SK-N-SH treated with all-trans-retinoic acid at 6 μM for 48 hours (cell line): ENCODE data around the gene CDKL2.

Source experiments
- ATAC-seq: fragments of 200-7000 bp; cut with Tn5 transposase; 3 replicates; pipeline ENCODE4 v1.9.1; 2020; ENCODE audit warnings: mild to moderate bottlenecking, moderate library complexity
- ARNTL ChIP-seq: fragments of 450-650 bp; formaldehyde crosslinking; IDR thresholded peaks from 2 replicates; pipeline ENCODE4 v1.5.0; 2020; ENCODE audit warnings: low read depth, mild to moderate bottlenecking, moderate library complexity, borderline replicate concordance
- BACH2 ChIP-seq: fragments of 250-450 bp; sonication (Bioruptor Pico); IDR thresholded peaks from 2 replicates; pipeline ENCODE4 v1.9.0; 2021; ENCODE audit warnings: mild to moderate bottlenecking, borderline replicate concordance
- CSDC2 ChIP-seq: fragments of 250-450 bp; sonication (Bioruptor Pico); IDR thresholded peaks from 2 replicates; pipeline ENCODE4 v1.5.0; 2020; ENCODE audit warnings: mild to moderate bottlenecking, moderate library complexity
- ESRRG ChIP-seq: fragments of 250-450 bp; sonication (Bioruptor Pico); IDR thresholded peaks from 2 replicates; pipeline ENCODE4 v1.6.1; 2021; ENCODE audit warnings: mild to moderate bottlenecking
- GLIS3 ChIP-seq: fragments of 250-450 bp; sonication (Bioruptor Pico); IDR thresholded peaks from 2 replicates; pipeline ENCODE4 v1.5.0; 2020; ENCODE audit warnings: mild to moderate bottlenecking, moderate library complexity
- ISL1 ChIP-seq: fragments of 250-450 bp; sonication (Bioruptor Pico); IDR thresholded peaks from 2 replicates; pipeline ENCODE4 v2.1.2; 2022; ENCODE audit warnings: mild to moderate bottlenecking, moderate library complexity
- OSR1 ChIP-seq: fragments of 250-450 bp; sonication (Bioruptor Pico); IDR thresholded peaks from 2 replicates; pipeline ENCODE4 v1.8.0; 2022; ENCODE audit warnings: moderate library complexity, mild to moderate bottlenecking, inconsistent platforms
- PPARA ChIP-seq: fragments of 250-450 bp; sonication (Bioruptor Pico); IDR thresholded peaks from 2 replicates; pipeline ENCODE4 v1.5.0; 2020; ENCODE audit warnings: mild to moderate bottlenecking, borderline replicate concordance
- RARB ChIP-seq: fragments of 250-450 bp; sonication (Bioruptor Pico); IDR thresholded peaks from 2 replicates; pipeline ENCODE4 v1.8.0; 2021; ENCODE audit warnings: mild to moderate bottlenecking, moderate library complexity
- SNAI2 ChIP-seq: fragments of 250-450 bp; sonication (Bioruptor Pico); IDR thresholded peaks from 2 replicates; pipeline ENCODE4 v1.5.0; 2020; ENCODE audit warnings: mild to moderate bottlenecking, moderate library complexity
- TCF4 ChIP-seq: fragments of 250-450 bp; sonication (Bioruptor Pico); IDR thresholded peaks from 2 replicates; pipeline ENCODE4 v1.8.0; 2021; ENCODE audit warnings: mild to moderate bottlenecking, moderate library complexity, borderline replicate concordance
- TOX ChIP-seq: fragments of 250-450 bp; sonication (Bioruptor Pico); IDR thresholded peaks from 2 replicates; pipeline ENCODE4 v1.8.0; 2021; ENCODE audit warnings: mild to moderate bottlenecking, moderate library complexity, borderline replicate concordance
- ZC3H10 ChIP-seq: fragments of 250-450 bp; sonication (Bioruptor Pico); IDR thresholded peaks from 2 replicates; pipeline ENCODE4 v1.5.1; 2021; ENCODE audit warnings: mild to moderate bottlenecking, moderate library complexity
- ZFP3 ChIP-seq: fragments of 250-450 bp; sonication (Bioruptor Pico); IDR thresholded peaks from 2 replicates; pipeline ENCODE4 v1.5.0; 2020; ENCODE audit warnings: mild to moderate bottlenecking, moderate library complexity
- ZFP30 ChIP-seq: fragments of 450-650 bp; formaldehyde crosslinking; IDR thresholded peaks from 2 replicates; pipeline ENCODE4 v1.5.0; 2022; ENCODE audit warnings: mild to moderate bottlenecking, moderate library complexity
- ZNF565 ChIP-seq: fragments of 450-650 bp; formaldehyde crosslinking; conservative IDR thresholded peaks from 2 replicates; pipeline ENCODE4 v1.5.0; 2020; ENCODE audit warnings: low read depth, mild to moderate bottlenecking, moderate library complexity
- ZNF70 ChIP-seq: fragments of 450-650 bp; formaldehyde crosslinking; IDR thresholded peaks from 2 replicates; pipeline ENCODE4 v1.5.0; 2020; ENCODE audit warnings: mild to moderate bottlenecking, moderate library complexity
- ZNF8 ChIP-seq: fragments of 450-650 bp; formaldehyde crosslinking; IDR thresholded peaks from 2 replicates; pipeline ENCODE4 v1.5.0; 2020; ENCODE audit warnings: mild to moderate bottlenecking, moderate library complexity
- TF ChIP-seq, protein P1 (sequence below): fragments of 250-450 bp; sonication (Bioruptor Pico); IDR thresholded peaks from 2 replicates; pipeline ENCODE4 v1.8.0; 2021; ENCODE audit warnings: low read depth, mild to moderate bottlenecking, moderate library complexity, borderline replicate concordance
- TF ChIP-seq, protein P2 (sequence below): fragments of 250-450 bp; sonication (Bioruptor Pico); IDR thresholded peaks from 2 replicates; pipeline ENCODE4 v1.5.0; 2020; ENCODE audit warnings: mild to moderate bottlenecking, moderate library complexity
- TF ChIP-seq, protein P3 (sequence below): fragments of 250-450 bp; sonication (Bioruptor Pico); IDR thresholded peaks from 2 replicates; pipeline ENCODE4 v1.5.1; 2020; ENCODE audit warnings: low read depth, mild to moderate bottlenecking, moderate library complexity
- TF ChIP-seq, protein P4 (sequence below): fragments of 250-450 bp; sonication (Bioruptor Pico); IDR thresholded peaks from 2 replicates; pipeline ENCODE4 v1.5.1; 2021; ENCODE audit warnings: mild to moderate bottlenecking, moderate library complexity

CDKL2 gene

DNA sequence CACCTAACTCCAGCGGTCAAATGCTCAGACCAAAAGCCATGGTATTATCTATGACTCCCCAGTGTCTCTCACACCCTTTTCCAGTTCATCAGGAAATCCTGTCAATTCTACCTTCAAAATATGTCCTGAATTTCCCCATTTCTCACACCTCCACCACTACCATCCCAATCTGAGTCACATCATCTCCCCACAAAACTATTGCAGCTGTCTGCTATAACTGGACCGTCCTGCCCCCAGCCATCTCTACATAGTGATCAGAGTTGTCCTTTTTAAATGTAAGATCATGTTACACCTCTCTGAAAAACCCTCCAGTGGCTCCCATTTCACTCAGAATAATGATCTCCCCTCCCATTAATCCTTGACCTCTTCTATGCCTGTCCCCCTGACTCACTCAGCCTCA, 81.3 kb downstream of the CDKL2 start:
- TF ChIP-seq, protein P1, sequence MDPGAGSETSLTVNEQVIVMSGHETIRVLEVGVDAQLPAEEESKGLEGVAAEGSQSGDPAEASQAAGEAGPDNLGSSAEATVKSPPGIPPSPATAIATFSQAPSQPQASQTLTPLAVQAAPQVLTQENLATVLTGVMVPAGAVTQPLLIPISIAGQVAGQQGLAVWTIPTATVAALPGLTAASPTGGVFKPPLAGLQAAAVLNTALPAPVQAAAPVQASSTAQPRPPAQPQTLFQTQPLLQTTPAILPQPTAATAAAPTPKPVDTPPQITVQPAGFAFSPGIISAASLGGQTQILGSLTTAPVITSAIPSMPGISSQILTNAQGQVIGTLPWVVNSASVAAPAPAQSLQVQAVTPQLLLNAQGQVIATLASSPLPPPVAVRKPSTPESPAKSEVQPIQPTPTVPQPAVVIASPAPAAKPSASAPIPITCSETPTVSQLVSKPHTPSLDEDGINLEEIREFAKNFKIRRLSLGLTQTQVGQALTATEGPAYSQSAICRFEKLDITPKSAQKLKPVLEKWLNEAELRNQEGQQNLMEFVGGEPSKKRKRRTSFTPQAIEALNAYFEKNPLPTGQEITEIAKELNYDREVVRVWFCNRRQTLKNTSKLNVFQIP (CRISPR knock-in tag), result no peak
- TF ChIP-seq OSR1 (CRISPR knock-in tag), result no peak
- no peak for TF ChIP-seq TCF4 (CRISPR knock-in tag)
- TF ChIP-seq ESRRG (CRISPR knock-in tag), result no peak
- TF ChIP-seq, protein P2, sequence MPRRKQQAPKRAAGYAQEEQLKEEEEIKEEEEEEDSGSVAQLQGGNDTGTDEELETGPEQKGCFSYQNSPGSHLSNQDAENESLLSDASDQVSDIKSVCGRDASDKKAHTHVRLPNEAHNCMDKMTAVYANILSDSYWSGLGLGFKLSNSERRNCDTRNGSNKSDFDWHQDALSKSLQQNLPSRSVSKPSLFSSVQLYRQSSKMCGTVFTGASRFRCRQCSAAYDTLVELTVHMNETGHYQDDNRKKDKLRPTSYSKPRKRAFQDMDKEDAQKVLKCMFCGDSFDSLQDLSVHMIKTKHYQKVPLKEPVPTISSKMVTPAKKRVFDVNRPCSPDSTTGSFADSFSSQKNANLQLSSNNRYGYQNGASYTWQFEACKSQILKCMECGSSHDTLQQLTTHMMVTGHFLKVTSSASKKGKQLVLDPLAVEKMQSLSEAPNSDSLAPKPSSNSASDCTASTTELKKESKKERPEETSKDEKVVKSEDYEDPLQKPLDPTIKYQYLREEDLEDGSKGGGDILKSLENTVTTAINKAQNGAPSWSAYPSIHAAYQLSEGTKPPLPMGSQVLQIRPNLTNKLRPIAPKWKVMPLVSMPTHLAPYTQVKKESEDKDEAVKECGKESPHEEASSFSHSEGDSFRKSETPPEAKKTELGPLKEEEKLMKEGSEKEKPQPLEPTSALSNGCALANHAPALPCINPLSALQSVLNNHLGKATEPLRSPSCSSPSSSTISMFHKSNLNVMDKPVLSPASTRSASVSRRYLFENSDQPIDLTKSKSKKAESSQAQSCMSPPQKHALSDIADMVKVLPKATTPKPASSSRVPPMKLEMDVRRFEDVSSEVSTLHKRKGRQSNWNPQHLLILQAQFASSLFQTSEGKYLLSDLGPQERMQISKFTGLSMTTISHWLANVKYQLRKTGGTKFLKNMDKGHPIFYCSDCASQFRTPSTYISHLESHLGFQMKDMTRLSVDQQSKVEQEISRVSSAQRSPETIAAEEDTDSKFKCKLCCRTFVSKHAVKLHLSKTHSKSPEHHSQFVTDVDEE (CRISPR knock-in tag), result no peak
- TF ChIP-seq RARB (CRISPR knock-in tag), result no peak
- TF ChIP-seq, protein P3, sequence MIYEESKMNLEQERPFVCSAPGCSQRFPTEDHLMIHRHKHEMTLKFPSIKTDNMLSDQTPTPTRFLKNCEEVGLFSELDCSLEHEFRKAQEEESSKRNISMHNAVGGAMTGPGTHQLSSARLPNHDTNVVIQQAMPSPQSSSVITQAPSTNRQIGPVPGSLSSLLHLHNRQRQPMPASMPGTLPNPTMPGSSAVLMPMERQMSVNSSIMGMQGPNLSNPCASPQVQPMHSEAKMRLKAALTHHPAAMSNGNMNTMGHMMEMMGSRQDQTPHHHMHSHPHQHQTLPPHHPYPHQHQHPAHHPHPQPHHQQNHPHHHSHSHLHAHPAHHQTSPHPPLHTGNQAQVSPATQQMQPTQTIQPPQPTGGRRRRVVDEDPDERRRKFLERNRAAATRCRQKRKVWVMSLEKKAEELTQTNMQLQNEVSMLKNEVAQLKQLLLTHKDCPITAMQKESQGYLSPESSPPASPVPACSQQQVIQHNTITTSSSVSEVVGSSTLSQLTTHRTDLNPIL (CRISPR knock-in tag), result no peak
- TF ChIP-seq PPARA, result no peak
- TF ChIP-seq ZFP30, result no peak
- no peak for TF ChIP-seq TOX (CRISPR knock-in tag)
- TF ChIP-seq, protein P4, sequence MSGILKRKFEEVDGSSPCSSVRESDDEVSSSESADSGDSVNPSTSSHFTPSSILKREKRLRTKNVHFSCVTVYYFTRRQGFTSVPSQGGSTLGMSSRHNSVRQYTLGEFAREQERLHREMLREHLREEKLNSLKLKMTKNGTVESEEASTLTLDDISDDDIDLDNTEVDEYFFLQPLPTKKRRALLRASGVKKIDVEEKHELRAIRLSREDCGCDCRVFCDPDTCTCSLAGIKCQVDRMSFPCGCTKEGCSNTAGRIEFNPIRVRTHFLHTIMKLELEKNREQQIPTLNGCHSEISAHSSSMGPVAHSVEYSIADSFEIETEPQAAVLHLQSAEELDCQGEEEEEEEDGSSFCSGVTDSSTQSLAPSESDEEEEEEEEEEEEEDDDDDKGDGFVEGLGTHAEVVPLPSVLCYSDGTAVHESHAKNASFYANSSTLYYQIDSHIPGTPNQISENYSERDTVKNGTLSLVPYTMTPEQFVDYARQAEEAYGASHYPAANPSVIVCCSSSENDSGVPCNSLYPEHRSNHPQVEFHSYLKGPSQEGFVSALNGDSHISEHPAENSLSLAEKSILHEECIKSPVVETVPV, result no peak
- no peak for TF ChIP-seq ZNF70 (CRISPR knock-in tag)
- no peak for TF ChIP-seq ARNTL (CRISPR knock-in tag)
- TF ChIP-seq ZFP3 (CRISPR knock-in tag), result no peak
- no peak for TF ChIP-seq CSDC2
- TF ChIP-seq SNAI2 (CRISPR knock-in tag), result no peak
- TF ChIP-seq GLIS3 (CRISPR knock-in tag), result no peak
- no peak for TF ChIP-seq ISL1 (CRISPR knock-in tag)

DNA sequence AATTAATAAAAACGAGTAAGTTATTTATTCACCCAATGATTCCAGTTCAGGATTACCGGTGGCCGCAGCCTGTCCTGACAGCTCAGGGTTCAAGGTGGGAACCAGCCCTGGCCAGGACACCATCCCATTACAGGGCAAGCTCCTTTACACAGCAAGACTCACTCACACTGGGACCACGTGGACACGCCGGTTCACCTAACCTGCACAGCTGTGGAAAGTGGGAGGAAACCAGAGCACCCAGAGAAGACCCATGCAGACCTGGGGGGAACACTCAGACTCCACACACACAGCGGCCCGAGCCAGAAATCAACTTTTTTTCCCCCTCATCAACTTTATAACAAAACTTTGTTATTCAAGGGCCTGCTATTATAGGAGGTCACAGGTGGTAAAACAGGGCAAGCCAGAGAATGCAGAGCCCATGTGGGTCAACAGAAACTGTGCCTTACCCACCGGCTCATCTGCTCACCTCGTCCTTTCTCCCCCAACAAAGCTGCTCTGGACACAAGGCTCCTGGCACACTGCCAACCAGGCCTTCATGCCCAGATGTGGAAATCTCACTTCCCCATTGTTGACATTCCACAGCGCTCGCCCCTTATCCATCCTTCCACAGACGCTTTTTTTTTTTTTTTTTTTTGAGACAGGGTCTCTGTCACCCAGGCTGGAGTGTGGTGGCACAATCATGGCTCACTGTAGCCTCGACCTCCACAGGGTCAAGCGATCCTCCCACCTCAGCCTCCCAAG, 82.5 kb downstream of the CDKL2 start:
- ATAC-seq, result no peak; the same call in 1 of the 3 replicates
- TF ChIP-seq ZNF565 (CRISPR knock-in tag) (no peak), BACH2 (CRISPR knock-in tag) (no peak), ZNF70 (CRISPR knock-in tag) (no peak), ZNF8 (no peak), TOX (CRISPR knock-in tag) (no peak), ZC3H10 (CRISPR knock-in tag) (no peak), TCF4 (CRISPR knock-in tag) (no peak), CSDC2 (no peak), ZFP3 (CRISPR knock-in tag) (no peak), ZFP30 (no peak), GLIS3 (CRISPR knock-in tag) (no peak), PPARA (no peak), RARB (CRISPR knock-in tag) (no peak)
- TF ChIP-seq, protein P4, result no peak
- TF ChIP-seq, protein P1 (CRISPR knock-in tag), result no peak

More for the DNA sequence above, 81.3 kb downstream of the CDKL2 start:
- no peak for ATAC-seq
